ENCODE measurements around the gene RUNX2. TPM values are rescaled to one million over a fixed set of nuclear protein-coding genes. Genes with fewer than 3 reads are reported as not detected.

Gene RUNX2
- polyA plus RNA-seq, 1 donor from 2014 or later, result not detected

GRCh38 chr6:45480752-45481415 lies 152.8 kb downstream of the RUNX2 start:
- TF ChIP-seq SMC3 (conservative IDR thresholded peaks at IDR 0.05; ENCODE audit: poor library complexity), result no peak
- no peak for TF ChIP-seq POLR2AphosphoS5 (IDR thresholded peaks at IDR 0.05)
- TF ChIP-seq, protein P1, sequence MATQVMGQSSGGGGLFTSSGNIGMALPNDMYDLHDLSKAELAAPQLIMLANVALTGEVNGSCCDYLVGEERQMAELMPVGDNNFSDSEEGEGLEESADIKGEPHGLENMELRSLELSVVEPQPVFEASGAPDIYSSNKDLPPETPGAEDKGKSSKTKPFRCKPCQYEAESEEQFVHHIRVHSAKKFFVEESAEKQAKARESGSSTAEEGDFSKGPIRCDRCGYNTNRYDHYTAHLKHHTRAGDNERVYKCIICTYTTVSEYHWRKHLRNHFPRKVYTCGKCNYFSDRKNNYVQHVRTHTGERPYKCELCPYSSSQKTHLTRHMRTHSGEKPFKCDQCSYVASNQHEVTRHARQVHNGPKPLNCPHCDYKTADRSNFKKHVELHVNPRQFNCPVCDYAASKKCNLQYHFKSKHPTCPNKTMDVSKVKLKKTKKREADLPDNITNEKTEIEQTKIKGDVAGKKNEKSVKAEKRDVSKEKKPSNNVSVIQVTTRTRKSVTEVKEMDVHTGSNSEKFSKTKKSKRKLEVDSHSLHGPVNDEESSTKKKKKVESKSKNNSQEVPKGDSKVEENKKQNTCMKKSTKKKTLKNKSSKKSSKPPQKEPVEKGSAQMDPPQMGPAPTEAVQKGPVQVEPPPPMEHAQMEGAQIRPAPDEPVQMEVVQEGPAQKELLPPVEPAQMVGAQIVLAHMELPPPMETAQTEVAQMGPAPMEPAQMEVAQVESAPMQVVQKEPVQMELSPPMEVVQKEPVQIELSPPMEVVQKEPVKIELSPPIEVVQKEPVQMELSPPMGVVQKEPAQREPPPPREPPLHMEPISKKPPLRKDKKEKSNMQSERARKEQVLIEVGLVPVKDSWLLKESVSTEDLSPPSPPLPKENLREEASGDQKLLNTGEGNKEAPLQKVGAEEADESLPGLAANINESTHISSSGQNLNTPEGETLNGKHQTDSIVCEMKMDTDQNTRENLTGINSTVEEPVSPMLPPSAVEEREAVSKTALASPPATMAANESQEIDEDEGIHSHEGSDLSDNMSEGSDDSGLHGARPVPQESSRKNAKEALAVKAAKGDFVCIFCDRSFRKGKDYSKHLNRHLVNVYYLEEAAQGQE (IDR thresholded peaks at IDR 0.05; ENCODE audit: borderline replicate concordance), result no peak
- TF ChIP-seq TAF1 (IDR thresholded peaks at IDR 0.05; ENCODE audit: low read depth), result no peak
- TF ChIP-seq RAD21 (conservative IDR thresholded peaks at IDR 0.05), result no peak
- TF ChIP-seq, protein P2, sequence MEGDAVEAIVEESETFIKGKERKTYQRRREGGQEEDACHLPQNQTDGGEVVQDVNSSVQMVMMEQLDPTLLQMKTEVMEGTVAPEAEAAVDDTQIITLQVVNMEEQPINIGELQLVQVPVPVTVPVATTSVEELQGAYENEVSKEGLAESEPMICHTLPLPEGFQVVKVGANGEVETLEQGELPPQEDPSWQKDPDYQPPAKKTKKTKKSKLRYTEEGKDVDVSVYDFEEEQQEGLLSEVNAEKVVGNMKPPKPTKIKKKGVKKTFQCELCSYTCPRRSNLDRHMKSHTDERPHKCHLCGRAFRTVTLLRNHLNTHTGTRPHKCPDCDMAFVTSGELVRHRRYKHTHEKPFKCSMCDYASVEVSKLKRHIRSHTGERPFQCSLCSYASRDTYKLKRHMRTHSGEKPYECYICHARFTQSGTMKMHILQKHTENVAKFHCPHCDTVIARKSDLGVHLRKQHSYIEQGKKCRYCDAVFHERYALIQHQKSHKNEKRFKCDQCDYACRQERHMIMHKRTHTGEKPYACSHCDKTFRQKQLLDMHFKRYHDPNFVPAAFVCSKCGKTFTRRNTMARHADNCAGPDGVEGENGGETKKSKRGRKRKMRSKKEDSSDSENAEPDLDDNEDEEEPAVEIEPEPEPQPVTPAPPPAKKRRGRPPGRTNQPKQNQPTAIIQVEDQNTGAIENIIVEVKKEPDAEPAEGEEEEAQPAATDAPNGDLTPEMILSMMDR (IDR thresholded peaks at IDR 0.05; ENCODE audit: poor library complexity, severe bottlenecking), result no peak
- no peak for TF ChIP-seq EZH2 (IDR thresholded peaks at IDR 0.05; ENCODE audit: borderline replicate concordance, insufficient read depth, low read length, poor library complexity, severe bottlenecking)
- TF ChIP-seq EP300 (conservative IDR thresholded peaks at IDR 0.05; ENCODE audit: poor library complexity, severe bottlenecking), result no peak
- Histone ChIP-seq H3K9me2 (ENCODE audit: insufficient read depth, low read length) (no peaks in the 10 kb centered on the region), H3F3A (ENCODE audit: insufficient read depth, low read length, poor library complexity, severe bottlenecking) (no peaks in the 10 kb centered on the region), H4K20me1 (ENCODE audit: insufficient read depth) (no peaks in the 10 kb centered on the region), H3K27me3 (ENCODE audit: insufficient read depth, low read depth, low read length) (no peaks in the 10 kb centered on the region), H3K36me3 (ENCODE audit: insufficient read depth, low read length) (no peaks in the 10 kb centered on the region), H3K4me2 (ENCODE audit: low read length) (no peak overlapping the region), H3K79me2 (replicated peaks; ENCODE audit: insufficient read depth, low read length) (no peaks in the 10 kb centered on the region), H2AFZ (ENCODE audit: low read depth, low read length) (no peak overlapping the region), H3K9me3 (ENCODE audit: low read length) (no peaks in the 10 kb centered on the region), H3K27ac (ENCODE audit: low read length) (no peak overlapping the region), H3K4me3 (ENCODE audit: low read length) (no peak overlapping the region), H3K9ac (ENCODE audit: low read length) (no peak overlapping the region)

DNA sequence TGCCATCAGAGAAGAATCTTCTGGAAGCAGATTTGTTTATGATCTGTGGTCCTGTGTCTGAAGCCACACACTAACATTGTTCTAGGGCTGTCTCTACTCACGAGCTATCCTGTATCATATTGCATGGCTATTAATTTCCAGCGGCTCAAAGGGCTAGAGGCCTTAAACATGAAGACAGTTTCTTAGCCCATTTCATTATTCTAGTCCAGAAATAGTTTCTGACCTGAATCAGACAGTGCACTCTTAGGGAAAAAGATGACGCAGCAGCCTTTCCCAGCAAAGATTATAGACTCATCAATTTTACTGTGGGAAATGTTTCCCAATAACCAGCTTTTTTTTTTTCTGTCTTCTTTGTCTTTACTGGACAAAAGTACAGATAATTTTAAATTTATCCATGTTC lies 154.9 kb downstream of the RUNX2 start:
- TF ChIP-seq, protein P1 (IDR thresholded peaks at IDR 0.05; ENCODE audit: borderline replicate concordance), result no peak
- TF ChIP-seq, protein P2 (IDR thresholded peaks at IDR 0.05; ENCODE audit: poor library complexity, severe bottlenecking), result no peak
- TF ChIP-seq RAD21 (conservative IDR thresholded peaks at IDR 0.05) (no peak), MXI1 (conservative IDR thresholded peaks at IDR 0.05; ENCODE audit: poor library complexity, severe bottlenecking) (no peak), EP300 (conservative IDR thresholded peaks at IDR 0.05; ENCODE audit: poor library complexity, severe bottlenecking) (no peak), POLR2AphosphoS5 (IDR thresholded peaks at IDR 0.05) (no peak), EZH2 (IDR thresholded peaks at IDR 0.05; ENCODE audit: borderline replicate concordance, insufficient read depth, low read length, poor library complexity, severe bottlenecking) (no peak), SMC3 (conservative IDR thresholded peaks at IDR 0.05; ENCODE audit: poor library complexity) (no peak), TAF1 (IDR thresholded peaks at IDR 0.05; ENCODE audit: low read depth) (no peak)
- Histone ChIP-seq H3K9me3 (ENCODE audit: low read length) (no peaks in the 10 kb centered on the region), H3K4me2 (ENCODE audit: low read length) (no peak overlapping the region), H3K27me3 (ENCODE audit: insufficient read depth, low read depth, low read length) (no peaks in the 10 kb centered on the region), H3K79me2 (replicated peaks; ENCODE audit: insufficient read depth, low read length) (no peaks in the 10 kb centered on the region), H3K4me3 (ENCODE audit: low read length) (no peak overlapping the region), H3K27ac (ENCODE audit: low read length) (no peak overlapping the region), H3F3A (ENCODE audit: insufficient read depth, low read length, poor library complexity, severe bottlenecking) (no peaks in the 10 kb centered on the region), H2AFZ (ENCODE audit: low read depth, low read length) (no peak overlapping the region), H4K20me1 (ENCODE audit: insufficient read depth) (no peaks in the 10 kb centered on the region), H3K9ac (ENCODE audit: low read length) (no peak overlapping the region), H3K9me2 (ENCODE audit: insufficient read depth, low read length) (no peaks in the 10 kb centered on the region), H3K36me3 (ENCODE audit: insufficient read depth, low read length) (no peaks in the 10 kb centered on the region)
